Activated CD4-positive, alpha-beta memory T cell treated with anti-CD3 and anti-CD28 coated beads, Interleukin-2, amount 10 ng/mL, durations not matched to agents 7 days and 5 days (primary cell): ENCODE results near the gene KLRC3. TPM values are rescaled to one million over a fixed set of nuclear protein-coding genes. Genes with fewer than 3 reads are reported as not detected.
"Not testable (repeated sequence)": the region's sequence is repeated elsewhere in the genome, so short reads cannot be mapped to it uniquely, and the experiment has no call there.

ENCODE experiments used
- CTCF ChIA-PET: fragments of 350-600 bp; sonication (Branson Sonifier 250); formaldehyde crosslinking; loops from one replicate; lab custom pipeline; 2021; ENCODE audit warnings: antibody characterized with exemption, inconsistent platforms; lab: Charles Lee
- POLR2A ChIA-PET: fragments of 350-600 bp; sonication (Branson Sonifier 250); formaldehyde crosslinking; loops from one replicate; lab custom pipeline; 2021; ENCODE audit warnings: antibody characterized with exemption; lab: Charles Lee
- DNase-seq: peaks from one replicate; pipeline ENCODE4 v3.0.0-alpha.2; 2020
- H3K27ac Mint-ChIP-seq: one replicate; pipeline ENCODE4 v1.8.0; 2021; ENCODE audit warnings: mild to moderate bottlenecking, mixed read lengths
- H3K27me3 Mint-ChIP-seq: one replicate; pipeline ENCODE4 v1.8.0; 2021; ENCODE audit warnings: mixed read lengths
- H3K36me3 Mint-ChIP-seq: one replicate; pipeline ENCODE4 v1.8.0; 2021; ENCODE audit warnings: low read depth, mixed read lengths
- H3K4me1 Mint-ChIP-seq: one replicate; pipeline ENCODE4 v1.8.0; 2021; ENCODE audit warnings: mixed read lengths
- H3K4me3 Mint-ChIP-seq: one replicate; pipeline ENCODE4 v1.8.0; 2021; ENCODE audit warnings: mild to moderate bottlenecking, mixed read lengths
- H3K9me3 Mint-ChIP-seq: one replicate; pipeline ENCODE4 v1.8.0; 2021; ENCODE audit warnings: mixed read lengths
- total RNA-seq, 2 experiments: library from RNA; stranded (reverse); gene quantifications; one replicate each; pipeline ENCODE4 v1.2.3, GENCODE V29; 2021

KLRC3 gene
- total RNA-seq, 2 experiments from 2014 or later = not detected

- H3K4me3 Mint-ChIP-seq, H3K27ac Mint-ChIP-seq, CTCF ChIA-PET, H3K36me3 Mint-ChIP-seq, H3K9me3 Mint-ChIP-seq, POLR2A ChIA-PET, DNase-seq, H3K4me1 Mint-ChIP-seq: not testable (repeated sequence)
- peaks cover 18% of the 10 kb centered on the region for H3K27me3 Mint-ChIP-seq
Observed at GRCh38 chr12:10394531-10395152, 25.8 kb downstream of the KLRC3 start.

DNA sequence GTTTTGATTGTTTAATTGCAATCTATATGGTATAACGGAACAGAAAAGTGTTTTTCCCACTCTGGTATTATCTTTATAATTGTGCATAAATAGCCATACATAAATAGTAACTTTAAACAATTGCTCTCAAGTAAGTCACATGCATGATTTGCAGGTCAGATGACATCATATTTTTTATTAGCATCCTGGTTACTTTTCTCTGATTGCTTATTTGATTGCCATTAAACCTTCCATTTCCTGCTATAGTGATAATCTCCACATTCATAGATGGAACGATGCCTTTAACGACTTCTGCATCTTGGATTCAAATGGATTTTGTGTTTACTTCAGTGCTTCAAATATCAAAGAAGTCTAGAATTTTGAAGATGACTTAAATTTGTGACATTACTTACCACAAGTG is 27.1 kb downstream of the KLRC3 start:
- Mint-ChIP-seq H3K9me3 (no peaks in the 10 kb centered on the region), H3K27me3 (peaks cover 20% of the 10 kb centered on the region), H3K4me1 (no peaks in the 10 kb centered on the region), H3K4me3 (no peak overlapping the region), H3K27ac (no peak overlapping the region), H3K36me3 (no peaks in the 10 kb centered on the region)
- ChIA-PET POLR2A (no interaction called here), CTCF (no interaction called here)
- DNase-seq = no peak

- Mint-ChIP-seq H3K27ac (no peak overlapping the region), H3K9me3 (no peaks in the 10 kb centered on the region), H3K4me1 (no peaks in the 10 kb centered on the region), H3K36me3 (no peaks in the 10 kb centered on the region), H3K27me3 (peaks cover 15% of the 10 kb centered on the region), H3K4me3 (no peak overlapping the region)
- CTCF ChIA-PET = no interaction called here
- no peak for DNase-seq
- POLR2A ChIA-PET = no interaction called here
Observed at GRCh38 chr12:10392394-10392930, 27.9 kb downstream of the KLRC3 start.

GRCh38 chr12:10390991-10391390 is 29.4 kb downstream of the KLRC3 start:
- POLR2A ChIA-PET, H3K36me3 Mint-ChIP-seq, CTCF ChIA-PET, H3K27ac Mint-ChIP-seq, H3K9me3 Mint-ChIP-seq, DNase-seq, H3K4me1 Mint-ChIP-seq, H3K4me3 Mint-ChIP-seq: not testable (repeated sequence)
- H3K27me3 Mint-ChIP-seq = peaks cover 15% of the 10 kb centered on the region

- no peak for DNase-seq
- ChIA-PET CTCF (interaction anchor here (1.0 kb wide), 1 partner anchor 238 kb away, joined by 4 read pairs; no protein-coding TSS in a partner anchor), POLR2A (no interaction called here)
- peaks cover 19% of the 10 kb centered on the region for H3K27me3 Mint-ChIP-seq
- H3K9me3 Mint-ChIP-seq = no peaks in the 10 kb centered on the region
- H3K36me3 Mint-ChIP-seq = no peaks in the 10 kb centered on the region
- no peaks in the 10 kb centered on the region for H3K4me1 Mint-ChIP-seq
- H3K27ac Mint-ChIP-seq = no peak within 1 kb of the TSS
- H3K4me3 Mint-ChIP-seq = no peak within 1 kb of the TSS
Observed at GRCh38 chr12:10389904-10390303, 30.5 kb downstream of the KLRC3 start, which contains the start of gene KLRK1. Gene KLRK1, minus strand, starts transcription at chr12:10390041. Its CDS starts 1,231 bp downstream, at chr12:10388810.

DNA sequence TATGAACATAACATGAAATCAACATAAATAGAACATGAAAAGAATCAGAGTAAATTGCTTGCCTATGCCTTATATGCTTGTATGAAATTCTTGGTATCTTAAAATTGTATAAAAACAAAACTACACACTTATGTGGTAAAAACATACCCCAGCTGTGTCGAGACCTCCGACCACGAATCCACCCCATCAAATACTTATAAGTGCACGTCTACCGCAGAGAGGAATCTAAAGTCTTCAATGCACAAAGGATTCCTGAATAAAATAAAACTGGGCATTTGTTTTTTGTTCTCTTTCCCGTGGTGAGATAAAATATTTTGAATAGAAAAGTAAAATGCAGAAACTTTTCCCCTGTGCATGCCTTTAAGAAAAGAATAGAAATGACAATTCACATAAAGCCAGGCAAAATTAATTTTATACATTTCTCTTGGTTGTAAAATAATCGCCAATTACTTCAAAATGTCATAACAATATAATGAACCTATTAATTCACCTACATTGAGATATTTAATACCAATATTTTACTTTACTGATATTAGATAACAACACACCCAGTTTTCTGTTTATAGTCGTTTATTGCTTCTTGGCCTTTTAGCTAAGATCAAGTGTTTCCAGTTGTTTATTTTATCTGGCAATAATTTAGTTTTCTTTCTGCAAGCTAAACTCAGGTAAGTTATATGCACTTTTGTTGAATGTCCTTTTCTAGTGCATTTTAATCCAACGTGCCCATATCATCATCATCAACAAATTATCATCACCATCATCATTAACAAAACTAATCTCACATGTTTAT is 31.6 kb downstream of the KLRC3 start:
- DNase-seq = no peak
- no peaks in the 10 kb centered on the region for H3K9me3 Mint-ChIP-seq
- CTCF ChIA-PET = interaction anchor here (1.0 kb wide), 1 partner anchor 237 kb away, joined by 4 read pairs; no protein-coding TSS in a partner anchor
- H3K27me3 Mint-ChIP-seq = peaks cover 24% of the 10 kb centered on the region
- H3K27ac Mint-ChIP-seq = no peak overlapping the region
- no peaks in the 10 kb centered on the region for H3K4me1 Mint-ChIP-seq
- no peaks in the 10 kb centered on the region for H3K36me3 Mint-ChIP-seq
- POLR2A ChIA-PET = no interaction called here
- H3K4me3 Mint-ChIP-seq = no peak overlapping the region

DNA sequence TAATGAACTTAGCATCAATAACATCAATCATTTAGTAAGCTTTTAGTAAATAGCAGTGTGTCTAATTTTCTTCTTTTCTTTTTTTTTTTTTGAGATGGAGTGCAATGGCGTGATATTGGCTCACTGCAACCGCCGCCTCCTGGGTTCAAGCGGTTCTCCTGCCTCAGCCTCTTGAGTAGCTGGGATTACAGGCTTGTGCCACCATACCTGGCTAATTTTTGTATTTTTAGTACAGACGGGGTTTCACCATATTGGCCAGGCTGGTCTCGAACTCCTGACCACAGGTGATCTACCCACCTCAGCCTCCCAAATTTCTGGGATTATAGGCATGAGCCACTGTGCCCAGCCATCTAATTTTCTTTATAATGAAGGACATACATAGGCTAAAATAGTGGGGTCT is 32.9 kb downstream of the KLRC3 start:
- H3K9me3 Mint-ChIP-seq, H3K36me3 Mint-ChIP-seq, CTCF ChIA-PET, POLR2A ChIA-PET, H3K4me1 Mint-ChIP-seq, H3K27ac Mint-ChIP-seq, H3K4me3 Mint-ChIP-seq, DNase-seq: not testable (repeated sequence)
- H3K27me3 Mint-ChIP-seq = peaks cover 25% of the 10 kb centered on the region

GRCh38 chr12:10386857-10387256 is 33.5 kb downstream of the KLRC3 start:
- Mint-ChIP-seq H3K9me3 (no peaks in the 10 kb centered on the region), H3K27me3 (peaks cover 25% of the 10 kb centered on the region), H3K4me3 (no peak overlapping the region), H3K27ac (no peak overlapping the region), H3K36me3 (no peaks in the 10 kb centered on the region), H3K4me1 (no peaks in the 10 kb centered on the region)
- CTCF ChIA-PET = interaction anchor here (0.6 kb wide), 1 partner anchor 211 kb away, joined by 3 read pairs; no protein-coding TSS in a partner anchor
- DNase-seq = no peak
- POLR2A ChIA-PET = no interaction called here

GRCh38 chr12:10385166-10385613 is 35.2 kb downstream of the KLRC3 start:
- Mint-ChIP-seq H3K9me3 (no peaks in the 10 kb centered on the region), H3K36me3 (no peaks in the 10 kb centered on the region), H3K27me3 (peaks cover 26% of the 10 kb centered on the region), H3K27ac (no peak overlapping the region), H3K4me1 (no peaks in the 10 kb centered on the region), H3K4me3 (no peak overlapping the region)
- CTCF ChIA-PET = no interaction called here
- DNase-seq = no peak
- POLR2A ChIA-PET = no interaction called here

- no peak overlapping the region for H3K4me3 Mint-ChIP-seq
- ChIA-PET POLR2A (no interaction called here), CTCF (no interaction called here)
- no peak for DNase-seq
- H3K27ac Mint-ChIP-seq = no peak overlapping the region
- no peaks in the 10 kb centered on the region for H3K36me3 Mint-ChIP-seq
- no peaks in the 10 kb centered on the region for H3K9me3 Mint-ChIP-seq
- H3K4me1 Mint-ChIP-seq = no peaks in the 10 kb centered on the region
- H3K27me3 Mint-ChIP-seq = peaks cover 24% of the 10 kb centered on the region
Observed at GRCh38 chr12:10384191-10384590, 36.2 kb downstream of the KLRC3 start.

DNA sequence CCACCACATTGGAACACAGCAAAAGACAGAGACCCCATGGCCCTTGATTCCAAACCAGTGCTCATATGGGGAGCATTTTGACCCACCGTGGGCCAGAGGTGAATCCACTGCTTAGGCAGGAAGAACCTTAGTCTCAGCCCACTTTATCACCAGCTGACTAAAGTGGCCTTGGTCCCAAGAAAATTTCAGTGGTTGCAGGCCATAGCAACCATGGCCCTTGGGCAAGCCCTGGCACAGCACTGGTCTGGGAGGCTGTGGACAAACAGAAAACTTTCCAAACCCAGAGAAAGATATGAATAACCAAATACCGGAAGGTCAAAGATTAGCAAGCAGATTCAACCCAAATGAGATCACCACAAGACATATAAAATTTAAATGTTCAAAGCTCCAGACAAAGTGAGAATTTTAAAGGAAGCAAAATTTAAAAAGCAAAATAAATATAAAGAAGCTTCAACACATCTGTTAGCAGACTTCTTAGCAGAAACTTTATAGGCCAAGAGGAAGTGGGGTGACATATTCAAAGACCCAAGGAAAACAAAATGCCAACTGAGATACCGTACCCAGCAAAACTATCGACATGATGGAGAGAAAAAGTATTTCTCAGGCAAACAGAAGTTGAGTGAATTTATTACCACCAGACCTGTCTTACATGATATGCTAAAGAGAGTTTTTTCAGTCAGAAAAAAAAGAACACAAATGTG is 38.3 kb downstream of the KLRC3 start:
- no peak overlapping the region for H3K4me3 Mint-ChIP-seq
- ChIA-PET CTCF (no interaction called here), POLR2A (no interaction called here)
- H3K9me3 Mint-ChIP-seq = no peaks in the 10 kb centered on the region
- no peaks in the 10 kb centered on the region for H3K4me1 Mint-ChIP-seq
- peaks cover 20% of the 10 kb centered on the region for H3K27me3 Mint-ChIP-seq
- no peaks in the 10 kb centered on the region for H3K36me3 Mint-ChIP-seq
- H3K27ac Mint-ChIP-seq = no peak overlapping the region
- DNase-seq = no peak

GRCh38 chr12:10378737-10379136 is 41.7 kb downstream of the KLRC3 start:
- H3K4me3 Mint-ChIP-seq, H3K9me3 Mint-ChIP-seq, H3K4me1 Mint-ChIP-seq, H3K36me3 Mint-ChIP-seq, POLR2A ChIA-PET, DNase-seq, H3K27ac Mint-ChIP-seq, CTCF ChIA-PET: not testable (repeated sequence)
- peaks cover 17% of the 10 kb centered on the region for H3K27me3 Mint-ChIP-seq

DNA sequence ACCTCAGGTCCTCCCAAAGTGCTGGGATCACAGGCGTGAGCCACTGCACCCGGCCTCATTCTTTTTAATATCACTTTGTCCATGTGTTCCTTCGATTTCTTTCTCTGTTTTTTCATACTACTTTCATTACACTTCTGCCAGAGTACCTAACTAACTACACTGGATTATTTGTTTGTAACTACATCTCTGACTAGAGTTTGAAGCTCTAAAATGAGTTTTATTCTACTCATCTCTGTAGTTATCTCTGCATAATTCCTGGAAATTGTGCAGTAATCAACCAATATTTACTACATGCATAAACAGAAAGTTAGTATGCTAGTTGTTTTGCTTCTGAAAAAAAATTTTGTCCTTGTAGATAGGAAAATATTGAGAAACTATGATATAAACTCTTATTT is 45.8 kb downstream of the KLRC3 start:
- no peak overlapping the region for H3K27ac Mint-ChIP-seq
- peaks cover 7% of the 10 kb centered on the region for H3K4me1 Mint-ChIP-seq
- ChIA-PET CTCF (no interaction called here), POLR2A (no interaction called here)
- H3K9me3 Mint-ChIP-seq = no peaks in the 10 kb centered on the region
- peaks cover 14% of the 10 kb centered on the region for H3K27me3 Mint-ChIP-seq
- H3K36me3 Mint-ChIP-seq = no peaks in the 10 kb centered on the region
- DNase-seq = no peak
- no peak overlapping the region for H3K4me3 Mint-ChIP-seq
